ENCODE results near the gene FBXL5. TPM values are rescaled to one million over a fixed set of nuclear protein-coding genes. Genes with fewer than 3 reads are reported as not detected.

The FBXL5 gene
- total RNA-seq, 1 experiment from 2014 or later, result 69.6 TPM

DNA sequence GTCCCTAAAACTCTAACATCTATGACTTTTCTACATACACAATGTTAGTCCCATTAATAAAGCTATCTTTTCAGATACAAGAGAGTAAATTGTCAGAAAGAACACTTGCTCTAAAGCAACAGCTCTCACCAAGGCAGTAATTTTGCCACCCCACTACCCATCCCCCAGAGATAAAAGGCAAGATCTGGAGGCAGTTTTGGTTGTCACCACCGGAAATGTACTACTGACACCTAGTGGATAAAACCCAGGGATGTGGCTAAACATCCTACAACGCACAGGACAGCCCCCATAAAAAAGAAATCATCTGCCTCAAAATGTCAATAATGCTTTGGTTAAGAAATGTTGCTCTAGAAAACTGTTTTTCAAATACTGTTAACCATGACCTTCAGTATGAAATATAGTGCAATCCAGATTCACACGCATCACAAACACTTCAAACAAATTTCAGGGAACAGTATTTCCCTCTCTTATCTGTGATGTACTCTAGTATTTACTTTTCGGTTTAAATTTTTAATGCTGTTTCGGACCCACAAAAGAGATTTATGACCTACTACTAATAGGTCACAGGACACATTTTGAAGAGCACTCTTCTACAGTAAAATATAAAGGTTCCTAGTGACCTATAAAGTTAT, 5.1 kb downstream of the FBXL5 start:
- POLR2A ChIA-PET, result interaction anchor here (1.0 kb wide), 1 partner anchor 171 kb away, joined by 4 read pairs; no protein-coding TSS in a partner anchor
- Mint-ChIP-seq H3K27ac (peak overlapping the region; percentile 96), H3K9me3 (no peaks in the 10 kb centered on the region), H3K36me3 (no peaks in the 10 kb centered on the region), H3K4me1 (peaks cover 40% of the 10 kb centered on the region), H3K4me3 (0 out of 2 replicates have a peak overlapping the region, but pooled peaks have one; percentile 29), H3K27me3 (ENCODE audit: low read depth) (no peaks in the 10 kb centered on the region)
- DNase-seq (ENCODE audit: low spot score), result peak; percentile 37
- TF ChIP-seq, protein P1, sequence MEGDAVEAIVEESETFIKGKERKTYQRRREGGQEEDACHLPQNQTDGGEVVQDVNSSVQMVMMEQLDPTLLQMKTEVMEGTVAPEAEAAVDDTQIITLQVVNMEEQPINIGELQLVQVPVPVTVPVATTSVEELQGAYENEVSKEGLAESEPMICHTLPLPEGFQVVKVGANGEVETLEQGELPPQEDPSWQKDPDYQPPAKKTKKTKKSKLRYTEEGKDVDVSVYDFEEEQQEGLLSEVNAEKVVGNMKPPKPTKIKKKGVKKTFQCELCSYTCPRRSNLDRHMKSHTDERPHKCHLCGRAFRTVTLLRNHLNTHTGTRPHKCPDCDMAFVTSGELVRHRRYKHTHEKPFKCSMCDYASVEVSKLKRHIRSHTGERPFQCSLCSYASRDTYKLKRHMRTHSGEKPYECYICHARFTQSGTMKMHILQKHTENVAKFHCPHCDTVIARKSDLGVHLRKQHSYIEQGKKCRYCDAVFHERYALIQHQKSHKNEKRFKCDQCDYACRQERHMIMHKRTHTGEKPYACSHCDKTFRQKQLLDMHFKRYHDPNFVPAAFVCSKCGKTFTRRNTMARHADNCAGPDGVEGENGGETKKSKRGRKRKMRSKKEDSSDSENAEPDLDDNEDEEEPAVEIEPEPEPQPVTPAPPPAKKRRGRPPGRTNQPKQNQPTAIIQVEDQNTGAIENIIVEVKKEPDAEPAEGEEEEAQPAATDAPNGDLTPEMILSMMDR (IDR thresholded peaks at IDR 0.05), result 0 out of 2 replicates have a peak, but pooled peaks have one; percentile 36
- TF ChIP-seq CREM (CRISPR knock-in tag; IDR thresholded peaks at IDR 0.05), result no peak
- CTCF ChIA-PET, result interaction anchor here (0.5 to 3.6 kb wide), 4 partner anchors 171 to 452 kb away, joined by 3 to 27 read pairs (median 4); partner anchors contain the start of gene CC2D2A
- peak; percentile 76 for ATAC-seq

DNA sequence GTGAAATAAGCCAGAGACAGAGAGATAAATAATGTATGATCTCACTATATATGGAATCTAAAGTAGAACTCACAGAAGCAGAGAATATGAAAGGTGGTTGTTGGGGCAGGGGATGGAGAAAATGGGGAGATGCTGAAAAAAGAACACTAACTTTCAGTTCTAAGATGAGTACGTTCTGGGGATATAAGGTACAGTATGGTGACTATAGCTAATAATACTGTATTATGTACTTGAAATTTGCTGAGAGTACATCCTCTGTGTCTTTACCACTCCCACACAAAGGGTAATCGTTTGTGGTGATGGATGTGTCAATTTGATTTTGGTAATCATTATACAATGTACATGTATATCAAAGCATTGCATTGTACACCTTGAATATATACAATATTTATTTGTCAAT, 6.6 kb downstream of the FBXL5 start:
- DNase-seq (ENCODE audit: low spot score), result no peak
- H3K4me1 Mint-ChIP-seq, result peaks cover 33% of the 10 kb centered on the region
- H3K36me3 Mint-ChIP-seq, result no peaks in the 10 kb centered on the region
- no peak for ATAC-seq
- CTCF ChIA-PET, result no interaction called here
- POLR2A ChIA-PET, result no interaction called here
- H3K4me3 Mint-ChIP-seq, result no peak overlapping the region
- H3K27me3 Mint-ChIP-seq (ENCODE audit: low read depth), result no peaks in the 10 kb centered on the region
- no peaks in the 10 kb centered on the region for H3K9me3 Mint-ChIP-seq
- TF ChIP-seq CBFB (CRISPR knock-in tag; IDR thresholded peaks at IDR 0.05; ENCODE audit: low read depth) (no peak), IRF2 (CRISPR knock-in tag; IDR thresholded peaks at IDR 0.05; ENCODE audit: borderline replicate concordance, low read depth) (no peak), ZNF423 (CRISPR knock-in tag; IDR thresholded peaks at IDR 0.05) (no peak), FOXP1 (CRISPR knock-in tag; IDR thresholded peaks at IDR 0.05; ENCODE audit: borderline replicate concordance) (no peak), SMAD3 (CRISPR knock-in tag; IDR thresholded peaks at IDR 0.05; ENCODE audit: borderline replicate concordance) (no peak), SMAD4 (CRISPR knock-in tag; IDR thresholded peaks at IDR 0.05) (no peak), TEAD4 (CRISPR knock-in tag; IDR thresholded peaks at IDR 0.05) (no peak), ATF1 (CRISPR knock-in tag; IDR thresholded peaks at IDR 0.05) (no peak)
- H3K27ac Mint-ChIP-seq, result no peak overlapping the region; the same call in 1 of the 2 replicates

DNA sequence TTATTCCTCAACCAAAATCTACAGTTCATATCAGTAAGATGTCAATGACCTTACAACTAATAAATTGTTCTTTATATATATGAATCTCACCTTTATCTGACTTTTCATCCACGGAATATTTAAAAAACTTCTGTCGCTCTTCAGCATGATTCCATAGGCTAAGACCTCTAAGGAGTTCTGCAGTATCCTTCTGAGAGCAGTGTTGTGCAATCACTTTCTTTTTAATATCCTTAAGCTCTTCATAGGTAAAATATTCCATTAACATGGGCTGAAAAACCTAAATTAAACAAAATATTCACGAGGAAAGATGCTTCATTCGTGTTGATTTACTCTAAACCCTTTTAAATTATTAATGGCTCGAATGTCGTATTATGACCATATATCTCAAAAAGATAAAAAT, 16.7 kb downstream of the FBXL5 start:
- H3K4me1 Mint-ChIP-seq, result no peaks in the 10 kb centered on the region
- H3K9me3 Mint-ChIP-seq, result no peaks in the 10 kb centered on the region
- POLR2A ChIA-PET, result no interaction called here
- no peak overlapping the region for H3K4me3 Mint-ChIP-seq
- no peak overlapping the region for H3K27ac Mint-ChIP-seq
- no peak for TF ChIP-seq ZNF263 (CRISPR knock-in tag; IDR thresholded peaks at IDR 0.05; ENCODE audit: low read depth)
- no peak for TF ChIP-seq FOXK1 (CRISPR knock-in tag; IDR thresholded peaks at IDR 0.05)
- no peak for TF ChIP-seq MYBL2 (CRISPR knock-in tag; IDR thresholded peaks at IDR 0.05)
- TF ChIP-seq ZNF138 (CRISPR knock-in tag; conservative IDR thresholded peaks at IDR 0.05), result no peak
- H3K36me3 Mint-ChIP-seq, result peaks cover 22% of the 10 kb centered on the region
- CTCF ChIA-PET, result no interaction called here
- no peak for ATAC-seq
- DNase-seq (ENCODE audit: low spot score), result no peak
- no peaks in the 10 kb centered on the region for H3K27me3 Mint-ChIP-seq (ENCODE audit: low read depth)

DNA sequence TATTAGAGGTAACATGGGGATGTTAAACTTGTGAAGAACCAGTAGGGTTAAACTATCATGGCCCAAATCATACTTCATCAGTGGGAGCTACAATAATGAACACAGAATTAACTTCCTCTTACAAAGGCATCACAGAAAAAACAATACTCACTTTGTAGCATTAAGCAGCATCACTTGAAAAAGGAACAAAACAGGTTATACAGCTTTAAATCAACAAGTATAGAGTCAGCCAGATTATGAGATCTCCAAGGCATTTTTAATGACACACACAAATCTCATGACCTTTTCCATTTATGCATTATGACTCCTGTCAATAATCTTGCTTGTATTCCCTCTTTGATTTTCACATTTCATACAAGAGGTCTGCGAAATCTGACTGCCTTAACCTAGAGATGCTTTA, 18.3 kb downstream of the FBXL5 start:
- peaks cover 33% of the 10 kb centered on the region for H3K36me3 Mint-ChIP-seq
- TF ChIP-seq, protein P2, sequence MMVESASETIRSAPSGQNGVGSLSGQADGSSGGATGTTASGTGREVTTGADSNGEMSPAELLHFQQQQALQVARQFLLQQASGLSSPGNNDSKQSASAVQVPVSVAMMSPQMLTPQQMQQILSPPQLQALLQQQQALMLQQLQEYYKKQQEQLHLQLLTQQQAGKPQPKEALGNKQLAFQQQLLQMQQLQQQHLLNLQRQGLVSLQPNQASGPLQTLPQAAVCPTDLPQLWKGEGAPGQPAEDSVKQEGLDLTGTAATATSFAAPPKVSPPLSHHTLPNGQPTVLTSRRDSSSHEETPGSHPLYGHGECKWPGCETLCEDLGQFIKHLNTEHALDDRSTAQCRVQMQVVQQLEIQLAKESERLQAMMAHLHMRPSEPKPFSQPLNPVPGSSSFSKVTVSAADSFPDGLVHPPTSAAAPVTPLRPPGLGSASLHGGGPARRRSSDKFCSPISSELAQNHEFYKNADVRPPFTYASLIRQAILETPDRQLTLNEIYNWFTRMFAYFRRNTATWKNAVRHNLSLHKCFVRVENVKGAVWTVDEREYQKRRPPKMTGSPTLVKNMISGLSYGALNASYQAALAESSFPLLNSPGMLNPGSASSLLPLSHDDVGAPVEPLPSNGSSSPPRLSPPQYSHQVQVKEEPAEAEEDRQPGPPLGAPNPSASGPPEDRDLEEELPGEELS (CRISPR knock-in tag; IDR thresholded peaks at IDR 0.05), result no peak
- TF ChIP-seq, protein P1 (IDR thresholded peaks at IDR 0.05), result no peak
- TF ChIP-seq EMX1 (CRISPR knock-in tag; IDR thresholded peaks at IDR 0.05), result no peak
- TF ChIP-seq, protein P3, sequence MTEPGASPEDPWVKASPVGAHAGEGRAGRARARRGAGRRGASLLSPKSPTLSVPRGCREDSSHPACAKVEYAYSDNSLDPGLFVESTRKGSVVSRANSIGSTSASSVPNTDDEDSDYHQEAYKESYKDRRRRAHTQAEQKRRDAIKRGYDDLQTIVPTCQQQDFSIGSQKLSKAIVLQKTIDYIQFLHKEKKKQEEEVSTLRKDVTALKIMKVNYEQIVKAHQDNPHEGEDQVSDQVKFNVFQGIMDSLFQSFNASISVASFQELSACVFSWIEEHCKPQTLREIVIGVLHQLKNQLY (CRISPR knock-in tag; IDR thresholded peaks at IDR 0.05), result no peak
- TF ChIP-seq, protein P4, sequence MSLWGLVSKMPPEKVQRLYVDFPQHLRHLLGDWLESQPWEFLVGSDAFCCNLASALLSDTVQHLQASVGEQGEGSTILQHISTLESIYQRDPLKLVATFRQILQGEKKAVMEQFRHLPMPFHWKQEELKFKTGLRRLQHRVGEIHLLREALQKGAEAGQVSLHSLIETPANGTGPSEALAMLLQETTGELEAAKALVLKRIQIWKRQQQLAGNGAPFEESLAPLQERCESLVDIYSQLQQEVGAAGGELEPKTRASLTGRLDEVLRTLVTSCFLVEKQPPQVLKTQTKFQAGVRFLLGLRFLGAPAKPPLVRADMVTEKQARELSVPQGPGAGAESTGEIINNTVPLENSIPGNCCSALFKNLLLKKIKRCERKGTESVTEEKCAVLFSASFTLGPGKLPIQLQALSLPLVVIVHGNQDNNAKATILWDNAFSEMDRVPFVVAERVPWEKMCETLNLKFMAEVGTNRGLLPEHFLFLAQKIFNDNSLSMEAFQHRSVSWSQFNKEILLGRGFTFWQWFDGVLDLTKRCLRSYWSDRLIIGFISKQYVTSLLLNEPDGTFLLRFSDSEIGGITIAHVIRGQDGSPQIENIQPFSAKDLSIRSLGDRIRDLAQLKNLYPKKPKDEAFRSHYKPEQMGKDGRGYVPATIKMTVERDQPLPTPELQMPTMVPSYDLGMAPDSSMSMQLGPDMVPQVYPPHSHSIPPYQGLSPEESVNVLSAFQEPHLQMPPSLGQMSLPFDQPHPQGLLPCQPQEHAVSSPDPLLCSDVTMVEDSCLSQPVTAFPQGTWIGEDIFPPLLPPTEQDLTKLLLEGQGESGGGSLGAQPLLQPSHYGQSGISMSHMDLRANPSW (CRISPR knock-in tag; conservative IDR thresholded peaks at IDR 0.05; ENCODE audit: low read depth), result no peak
- no peak for TF ChIP-seq ZNF121 (CRISPR knock-in tag; IDR thresholded peaks at IDR 0.05)
- TF ChIP-seq OVOL2 (CRISPR knock-in tag; IDR thresholded peaks at IDR 0.05; ENCODE audit: borderline replicate concordance), result no peak

More for the DNA sequence above, 18.3 kb downstream of the FBXL5 start:
- ATAC-seq (no peak), DNase-seq (ENCODE audit: low spot score) (no peak)
- POLR2A ChIA-PET, result no interaction called here
- H3K4me1 Mint-ChIP-seq, result no peaks in the 10 kb centered on the region
- H3K27me3 Mint-ChIP-seq (ENCODE audit: low read depth), result no peaks in the 10 kb centered on the region
- peaks cover 6% of the 10 kb centered on the region for H3K9me3 Mint-ChIP-seq
- H3K4me3 Mint-ChIP-seq, result no peak overlapping the region
- CTCF ChIA-PET, result no interaction called here
- no peak overlapping the region for H3K27ac Mint-ChIP-seq
